Measurements from ENCODE around the gene TFAP2D. TPM values are rescaled to one million over a fixed set of nuclear protein-coding genes. Genes with fewer than 3 reads are reported as not detected.

TFAP2D gene
- not detected in 2 replicates for total RNA-seq

GRCh38 chr6:50713226-50713625 is at the start of gene TFAP2D:
TFAP2D (plus strand) TSS chr6:50713526; CDS start chr6:50714056, 530 bp downstream.

DNA sequence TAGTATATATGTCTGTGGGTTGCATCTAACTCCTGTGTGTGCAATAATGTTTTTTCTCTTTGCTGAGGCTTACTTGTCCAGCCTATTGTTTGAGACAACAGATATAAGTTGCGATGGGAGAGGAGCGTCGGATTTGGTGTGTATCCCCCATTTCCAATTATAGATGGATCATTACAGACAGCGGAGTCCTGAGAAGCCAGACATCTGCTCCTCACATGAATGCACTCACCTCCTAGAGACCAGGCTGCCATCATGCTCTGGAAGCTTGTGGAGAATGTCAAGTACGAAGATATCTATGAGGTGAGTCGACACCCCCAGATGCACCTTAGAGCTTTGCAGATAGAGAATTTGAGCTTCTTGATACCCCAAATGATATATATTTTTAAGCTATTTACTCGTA is 105.3 kb downstream of the TFAP2D start, which contains the start of gene TFAP2B:
Gene TFAP2B, plus strand, starts transcription at position 199 of the 400 bp plus-strand sequence. Its CDS starts 21 bp downstream, at position 220.

Other genes starting within 250 kb of the TFAP2D start
- 0.53 and 0.70 TPM in 2 replicates for gene TFAP2B, start 105.3 kb downstream of the TFAP2D start, total RNA-seq

Measured in hair follicular keratinocyte (primary cell).